HEK293T (cell line): ENCODE results near the gene LEFTY2.
A peak's percentile ranks its signal among the peaks of the same experiment; 100 is the strongest.

Experiments used
- CTCF ChIA-PET: fragments of 350-600 bp; formaldehyde crosslinking; extraction: SDS; loops from one replicate; lab custom pipeline; 2021; ENCODE audit warnings: antibody characterized with exemption, inconsistent platforms; lab: Yijun Ruan, JAX
- POLR2A ChIA-PET: fragments of 350-600 bp; formaldehyde crosslinking; extraction: SDS; loops from one replicate; lab custom pipeline; 2020; ENCODE audit warnings: antibody characterized with exemption, inconsistent platforms; lab: Yijun Ruan, JAX
- DNase-seq: peaks from one replicate; pipeline ENCODE4 v3.0.0; 2012; ENCODE audit warnings: mixed read lengths; ENCODE audit errors: extremely low spot score
- ARNT ChIP-seq: fragments of 450-650 bp; IDR thresholded peaks from 2 replicates; pipeline ENCODE4 v1.6.1; 2017; ENCODE audit warnings: mild to moderate bottlenecking
- BHLHE40 ChIP-seq: fragments of 450-650 bp; IDR thresholded peaks from 2 replicates; pipeline ENCODE4 v1.6.1; 2016; ENCODE audit warnings: mild to moderate bottlenecking, moderate library complexity, borderline replicate concordance
- CTBP1 ChIP-seq: fragments of 450-650 bp; IDR thresholded peaks from 2 replicates; pipeline ENCODE4 v1.6.1; 2016; ENCODE audit warnings: borderline replicate concordance
- ELF4 ChIP-seq: fragments of 450-650 bp; IDR thresholded peaks from 2 replicates; pipeline ENCODE4 v1.6.1; 2017; ENCODE audit warnings: antibody characterized with exemption
- FOXA1 ChIP-seq: fragments of 450-650 bp; IDR thresholded peaks from 2 replicates; pipeline ENCODE4 v1.6.1; 2016; ENCODE audit warnings: mild to moderate bottlenecking
- FOXK2 ChIP-seq: fragments of 450-650 bp; IDR thresholded peaks from 2 replicates; pipeline ENCODE4 v1.6.1; 2016; ENCODE audit warnings: mild to moderate bottlenecking
- FOXM1 ChIP-seq: fragments of 450-650 bp; IDR thresholded peaks from 2 replicates; pipeline ENCODE4 v1.6.1; 2017; ENCODE audit warnings: mild to moderate bottlenecking, borderline replicate concordance
- HDGF ChIP-seq: fragments of 450-650 bp; IDR thresholded peaks from 2 replicates; pipeline ENCODE4 v1.6.1; 2017; ENCODE audit warnings: antibody characterized with exemption, borderline replicate concordance
- L3MBTL2 ChIP-seq: fragments of 450-650 bp; conservative IDR thresholded peaks from 2 replicates; pipeline ENCODE4 v1.6.1; 2016; ENCODE audit warnings: mild to moderate bottlenecking
- LEF1 ChIP-seq: fragments of 450-650 bp; IDR thresholded peaks from 2 replicates; pipeline ENCODE4 v1.6.1; 2017; ENCODE audit warnings: mild to moderate bottlenecking, borderline replicate concordance
- NFRKB ChIP-seq: fragments of 450-650 bp; IDR thresholded peaks from 2 replicates; pipeline ENCODE4 v1.6.1; 2016; ENCODE audit warnings: mild to moderate bottlenecking, moderate library complexity
- PKNOX1 ChIP-seq: fragments of 450-650 bp; IDR thresholded peaks from 2 replicates; pipeline ENCODE4 v1.6.1; 2016
- SP1 ChIP-seq: fragments of 450-650 bp; IDR thresholded peaks from 2 replicates; pipeline ENCODE4 v1.6.1; 2017
- SUZ12 ChIP-seq: fragments of 450-650 bp; IDR thresholded peaks from 2 replicates; pipeline ENCODE4 v1.6.1; 2016; ENCODE audit warnings: mild to moderate bottlenecking
- TARDBP ChIP-seq: fragments of 450-650 bp; IDR thresholded peaks from 2 replicates; pipeline ENCODE4 v1.6.1; 2016
- ZNF384 ChIP-seq: fragments of 450-650 bp; IDR thresholded peaks from 2 replicates; pipeline ENCODE4 v1.6.1; 2016

LEFTY2 gene

GRCh38 chr1:225950905-225951497, 10.0 kb upstream of the LEFTY2 start:
- CTCF ChIA-PET, result interaction anchor here (0.5 to 3.4 kb wide), 7 partner anchors 11 to 607 kb away, joined by 3 to 16 read pairs (median 3); no protein-coding TSS in a partner anchor
- TF ChIP-seq ARNT, result no peak
- no peak for TF ChIP-seq CTBP1
- TF ChIP-seq HDGF, result 0 out of 2 replicates have a peak, but pooled peaks have one; percentile 63
- no peak for TF ChIP-seq ELF4
- TF ChIP-seq SP1, result no peak
- TF ChIP-seq TARDBP, result no peak

GRCh38 chr1:225949041-225949440, 8.0 kb upstream of the LEFTY2 start:
- POLR2A ChIA-PET, result interaction anchor here (0.7 kb wide), 1 partner anchor 131 kb away, joined by 3 read pairs; no protein-coding TSS in a partner anchor
- DNase-seq, result no peak
- TF ChIP-seq PKNOX1, result no peak
- TF ChIP-seq ELF4, result no peak
- no peak for TF ChIP-seq FOXA1
- no peak for TF ChIP-seq L3MBTL2
- TF ChIP-seq ARNT, result no peak
- no peak for TF ChIP-seq SP1
- no peak for TF ChIP-seq SUZ12
- TF ChIP-seq ZNF384, result no peak
- TF ChIP-seq HDGF, result no peak
- TF ChIP-seq BHLHE40, result no peak
- TF ChIP-seq FOXM1, result no peak
- TF ChIP-seq CTBP1, result no peak
- no peak for TF ChIP-seq NFRKB
- TF ChIP-seq FOXK2, result no peak
- TF ChIP-seq TARDBP, result no peak
- CTCF ChIA-PET, result interaction anchor here (0.7 kb wide), 1 partner anchor 14 kb away, joined by 3 read pairs; no protein-coding TSS in a partner anchor

More at GRCh38 chr1:225950905-225951497, 10.0 kb upstream of the LEFTY2 start:
- POLR2A ChIA-PET, result interaction anchor here (0.6 to 2.7 kb wide), 5 partner anchors 10 to 173 kb away, joined by 3 to 10 read pairs (median 4); partner anchors contain the start of genes LEFTY2 and PYCR2
- DNase-seq, result peak; percentile 76

- POLR2A ChIA-PET, result interaction anchor here (0.7 kb wide), 1 partner anchor 64 kb away, joined by 3 read pairs; the partner anchor contains the start of gene TMEM63A
- DNase-seq, result no peak
These were observed 5.8 kb upstream of the LEFTY2 start for GRCh38 chr1:225946803-225947202.

GRCh38 chr1:225946082-225946620, 5.1 kb upstream of the LEFTY2 start:
- TF ChIP-seq FOXK2 (no peak), PKNOX1 (no peak), FOXA1 (no peak), ZNF384 (no peak), HDGF (no peak)
- ChIA-PET POLR2A (interaction anchor here (0.8 to 2.6 kb wide), 4 partner anchors 23 to 116 kb away, joined by 3 to 9 read pairs (median 6); partner anchors contain the start of genes H3-3A, PYCR2 and TMEM63A), CTCF (interaction anchor here (1.6 to 2.2 kb wide), 2 partner anchors 16 to 42 kb away, joined by 7 read pairs; no protein-coding TSS in a partner anchor)

More at GRCh38 chr1:225946803-225947202, 5.8 kb upstream of the LEFTY2 start:
- CTCF ChIA-PET, result no interaction called here
- TF ChIP-seq SP1, result no peak
- no peak for TF ChIP-seq CTBP1
- no peak for TF ChIP-seq L3MBTL2
- TF ChIP-seq ZNF384, result no peak
- TF ChIP-seq ARNT, result no peak
- TF ChIP-seq FOXM1, result no peak
- TF ChIP-seq SUZ12, result no peak
- TF ChIP-seq HDGF, result no peak
- no peak for TF ChIP-seq FOXA1
- no peak for TF ChIP-seq PKNOX1
- no peak for TF ChIP-seq FOXK2
- TF ChIP-seq ELF4, result no peak
- no peak for TF ChIP-seq TARDBP
- TF ChIP-seq NFRKB, result no peak
- no peak for TF ChIP-seq BHLHE40
- no peak for TF ChIP-seq LEF1

GRCh38 chr1:225945564-225945963, 4.5 kb upstream of the LEFTY2 start:
- POLR2A ChIA-PET, result interaction anchor here (0.8 to 2.6 kb wide), 4 partner anchors 22 to 117 kb away, joined by 3 to 9 read pairs (median 6); partner anchors contain the start of genes H3-3A, PYCR2 and TMEM63A
- no peak for DNase-seq
- CTCF ChIA-PET, result interaction anchor here (1.6 to 2.2 kb wide), 2 partner anchors 17 to 42 kb away, joined by 7 read pairs; no protein-coding TSS in a partner anchor
- TF ChIP-seq SUZ12 (no peak), LEF1 (no peak), SP1 (no peak), CTBP1 (no peak), ZNF384 (no peak), L3MBTL2 (no peak), ELF4 (no peak), PKNOX1 (no peak), NFRKB (no peak), TARDBP (no peak), ARNT (no peak), HDGF (no peak), FOXA1 (no peak), FOXM1 (no peak), BHLHE40 (no peak), FOXK2 (no peak)

More at GRCh38 chr1:225946082-225946620, 5.1 kb upstream of the LEFTY2 start:
- DNase-seq, result no peak
